Endothelial cell of umbilical vein (primary cell): ENCODE data around the gene ZNF668. TPM values are rescaled to one million over a fixed set of nuclear protein-coding genes. Genes with fewer than 3 reads are reported as not detected.

Experiments used
- BruUV-seq: library from RNA; stranded (reverse); fragments of 400-500 nt; replicated peaks from 2 replicates; lab custom pipeline; 2021; lab: Mats Ljungman, UMichigan
- CTCF ChIA-PET: fragments of 300-600, 350-600 bp; sonication (Branson Sonifier 250); formaldehyde crosslinking; loops from one replicate; lab custom pipeline; 2021; ENCODE audit warnings: antibody characterized with exemption, inconsistent platforms; lab: Charles Lee
- POLR2A ChIA-PET: fragments of 300-600, 350-600 bp; sonication (Branson Sonifier 250); formaldehyde crosslinking; loops from one replicate; lab custom pipeline; 2021; ENCODE audit warnings: antibody characterized with exemption, inconsistent platforms; lab: Charles Lee
- DNase-seq: peaks from one replicate; pipeline ENCODE4 v3.0.0-alpha.2; 2011; ENCODE audit warnings: low read depth, low spot score
- FAIRE-seq: peaks from 2 replicates; lab custom pipeline; 2011; peaks lifted over from hg19 to GRCh38; lab: Jason Lieb, UNC
- H2AFZ ChIP-seq: 2 replicates; pipeline ENCODE4 v1.6.0; 2012; ENCODE audit warnings: low read depth, low read length, control low read depth, inconsistent platforms
- H3K27ac ChIP-seq: 2 replicates; pipeline ENCODE4 v1.5.1; 2011; ENCODE audit warnings: low read depth, mild to moderate bottlenecking, control low read depth, low read length, moderate library complexity; ENCODE audit not compliant: insufficient read depth
- H3K27me3 ChIP-seq, 2 experiments: 2 replicates each; pipeline versions ENCODE4 v1.6.0 to v1.6.1; 2011; ENCODE audit warnings: low read length in 2 of 2, mixed read lengths in 1 of 2; ENCODE audit not compliant: control insufficient read depth in 2 of 2, insufficient read depth in 2 of 2
- H3K36me3 ChIP-seq, 2 experiments: 2 replicates in 1 of 2; 3 replicates in 1 of 2; pipeline ENCODE4 v1.5.1; 2011; ENCODE audit warnings: low read length in 2 of 2, mild to moderate bottlenecking in 1 of 2, moderate library complexity in 1 of 2; ENCODE audit not compliant: control insufficient read depth in 2 of 2, insufficient read depth in 2 of 2; ENCODE audit errors: extremely low read depth in 1 of 2
- H3K4me1 ChIP-seq: 3 replicates; pipeline ENCODE4 v1.5.1; 2011; ENCODE audit warnings: mild to moderate bottlenecking, low read length; ENCODE audit not compliant: control insufficient read depth, insufficient read depth; ENCODE audit errors: extremely low read depth
- H3K4me2 ChIP-seq: 2 replicates; pipeline ENCODE4 v1.6.1; 2011; ENCODE audit warnings: low read length, control low read depth, mixed read lengths; ENCODE audit not compliant: insufficient read depth
- H3K4me3 ChIP-seq, 3 experiments: fragments of 200-600 bp in 1 of 3; sonication (generic), shearing (Covaris generic) in 1 of 3; replicated peaks in 1 of 3; 2 replicates each; pipeline ENCODE4 v1.5.1; 2011 to 2016; ENCODE audit warnings: control low read depth in 3 of 3, low read length in 3 of 3, mild to moderate bottlenecking in 2 of 3, inconsistent platforms in 1 of 3, low read depth in 1 of 3, moderate library complexity in 1 of 3; ENCODE audit not compliant: insufficient read depth in 1 of 3
- H3K79me2 ChIP-seq: 2 replicates; pipeline ENCODE4 v1.6.0; 2012; ENCODE audit warnings: low read length, inconsistent platforms; ENCODE audit not compliant: control insufficient read depth, insufficient read depth
- H3K9ac ChIP-seq: replicated peaks from 2 replicates; pipeline ENCODE3; 2011; ENCODE audit warnings: low read length, control low read depth; ENCODE audit not compliant: insufficient read depth; ENCODE audit errors: extremely low read depth
- H3K9me1 ChIP-seq: replicated peaks from 3 replicates; pipeline ENCODE4 v1.6.0; 2011; ENCODE audit warnings: mild to moderate bottlenecking, low read length; ENCODE audit not compliant: control insufficient read depth, insufficient read depth; ENCODE audit errors: extremely low read depth
- H3K9me3 ChIP-seq: replicated peaks from 2 replicates; pipeline ENCODE4 v1.5.1; 2012; ENCODE audit warnings: low read length, inconsistent platforms; ENCODE audit not compliant: control insufficient read depth, insufficient read depth
- H4K20me1 ChIP-seq: replicated peaks from 2 replicates; pipeline ENCODE3; 2011; ENCODE audit warnings: mild to moderate bottlenecking, low read length; ENCODE audit not compliant: control insufficient read depth, insufficient read depth; ENCODE audit errors: extremely low read depth
- FOS ChIP-seq: IDR thresholded peaks from 2 replicates; pipeline ENCODE4 v1.6.1; 2011; ENCODE audit warnings: mild to moderate bottlenecking, low read length, moderate library complexity, borderline replicate concordance; ENCODE audit not compliant: insufficient read depth
- POLR2A ChIP-seq: IDR thresholded peaks from 2 replicates; pipeline ENCODE4 v1.6.1; 2012; ENCODE audit warnings: low read depth, mild to moderate bottlenecking, control low read depth, low read length
- POLR2AphosphoS5 ChIP-seq: IDR thresholded peaks from 2 replicates; pipeline ENCODE4 v1.6.1; 2012; ENCODE audit warnings: low read depth, mild to moderate bottlenecking, control low read depth, low read length, moderate library complexity; ENCODE audit not compliant: insufficient read depth
- dilution Hi-C: fragments of 300-500 bp; cut with MboI; formaldehyde crosslinking; loops from one replicate; pipeline ENCODE4 v1.15.0; 2019; ENCODE audit warnings: low sequenced_read_pairs; ENCODE audit not compliant: extremely low pct_ligation_motif_present
- intact Hi-C: fragments of 100-400 bp; cut with micrococcal nuclease; formaldehyde crosslinking; loops from one replicate; pipeline ENCODE4 v1.10.0; 2022
- polyA plus RNA-seq, 4 experiments: library from polyadenylated mRNA; depleted of rRNA in 3 of 4; stranded (reverse) in 3 of 4; unstranded in 1 of 4; fragments of >200 nt; gene quantifications; 2 replicates each; pipeline versions ENCODE4 v1.2.1 to v1.2.3, GENCODE V29; 2011 to 2012; ENCODE audit warnings: missing spikeins in 1 of 4
- total RNA-seq: library from RNA; stranded (reverse); gene quantifications from 2 replicates; pipeline ENCODE4 v1.2.3, GENCODE V29; 2021
- TF ChIP-seq, protein P1 (sequence below): IDR thresholded peaks from 2 replicates; pipeline ENCODE4 v1.6.1; 2011; ENCODE audit not compliant: insufficient read depth, insufficient read length

The ZNF668 gene
- total and polyA plus RNA-seq, 2 donors (not counting 3 experiments of a cell fraction or from before 2014, with no cell fraction given): 11.8 to 13.3 TPM

DNA sequence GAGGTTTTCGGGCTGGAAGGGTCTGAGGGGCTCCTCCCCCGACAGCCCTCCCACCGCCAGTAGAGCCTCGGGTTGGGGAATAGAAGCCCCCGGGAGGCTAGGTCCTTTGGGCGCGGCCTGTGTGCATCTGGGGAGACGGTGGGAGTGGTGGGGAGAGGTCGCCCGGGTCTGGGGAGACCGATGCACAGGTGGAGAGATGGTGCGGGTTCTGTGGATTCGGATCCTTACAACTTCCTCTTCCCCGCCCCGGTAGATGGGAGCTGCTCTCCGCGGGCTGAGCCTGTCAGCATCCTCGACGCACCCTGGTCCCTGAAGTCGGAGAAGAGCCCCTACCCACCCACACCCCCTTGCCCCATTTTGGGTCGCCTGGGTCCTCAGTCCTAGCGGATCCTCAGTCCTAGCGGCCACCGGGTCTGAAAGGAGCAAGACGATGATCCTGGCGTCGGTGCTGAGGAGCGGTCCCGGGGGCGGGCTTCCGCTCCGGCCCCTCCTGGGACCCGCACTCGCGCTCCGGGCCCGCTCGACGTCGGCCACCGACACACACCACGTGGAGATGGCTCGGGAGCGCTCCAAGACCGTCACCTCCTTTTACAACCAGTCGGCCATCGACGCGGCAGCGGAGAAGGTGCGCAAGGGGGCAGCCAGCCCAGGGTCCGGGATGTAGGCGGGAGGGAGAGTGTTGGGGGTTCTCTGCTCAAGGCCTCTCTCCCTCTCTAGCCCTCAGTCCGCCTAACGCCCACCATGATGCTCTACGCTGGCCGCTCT, 34.9 kb upstream of the ZNF668 start:
- DNase-seq (no peak), FAIRE-seq (no peak)
- peaks cover 11% of the 10 kb centered on the region for H3K79me2 ChIP-seq
- peak overlapping the region; percentile 100 for H2AFZ ChIP-seq
- ChIA-PET CTCF (interaction anchor here (1.7 kb wide), 1 partner anchor 33 kb away, joined by 5 read pairs; no protein-coding TSS in a partner anchor), POLR2A (no interaction called here)
- dilution Hi-C loops (no loop called here), intact Hi-C loops (loop anchor here (2.0 to 5.0 kb wide), 3 partner anchors 14 to 72 kb away; partner anchors contain the start of genes FUS and VKORC1)
- H3K9ac ChIP-seq: peak overlapping the region; percentile 66
- no peaks in the 10 kb centered on the region for H3K9me3 ChIP-seq
- peaks cover 12% of the 10 kb centered on the region for H3K4me1 ChIP-seq
- H3K36me3 ChIP-seq: peaks cover 10 to 31% of the 10 kb centered on the region in 2 experiments
- H3K9me1 ChIP-seq: no peaks in the 10 kb centered on the region
- peak overlapping the region; percentile 53 for H3K27ac ChIP-seq
- TF ChIP-seq POLR2A (no peak), FOS (no peak)
- TF ChIP-seq, protein P1, sequence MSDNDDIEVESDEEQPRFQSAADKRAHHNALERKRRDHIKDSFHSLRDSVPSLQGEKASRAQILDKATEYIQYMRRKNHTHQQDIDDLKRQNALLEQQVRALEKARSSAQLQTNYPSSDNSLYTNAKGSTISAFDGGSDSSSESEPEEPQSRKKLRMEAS: no peak
- H3K27me3 ChIP-seq: no peaks in the 10 kb centered on the region
- H3K4me3 ChIP-seq: peak overlapping the region; percentile 63 to 98 (median 66)
- TSS peak; percentile 52 for BruUV-seq
- peak overlapping the region; percentile 95 for H3K4me2 ChIP-seq
- H4K20me1 ChIP-seq: no peaks in the 10 kb centered on the region

DNA sequence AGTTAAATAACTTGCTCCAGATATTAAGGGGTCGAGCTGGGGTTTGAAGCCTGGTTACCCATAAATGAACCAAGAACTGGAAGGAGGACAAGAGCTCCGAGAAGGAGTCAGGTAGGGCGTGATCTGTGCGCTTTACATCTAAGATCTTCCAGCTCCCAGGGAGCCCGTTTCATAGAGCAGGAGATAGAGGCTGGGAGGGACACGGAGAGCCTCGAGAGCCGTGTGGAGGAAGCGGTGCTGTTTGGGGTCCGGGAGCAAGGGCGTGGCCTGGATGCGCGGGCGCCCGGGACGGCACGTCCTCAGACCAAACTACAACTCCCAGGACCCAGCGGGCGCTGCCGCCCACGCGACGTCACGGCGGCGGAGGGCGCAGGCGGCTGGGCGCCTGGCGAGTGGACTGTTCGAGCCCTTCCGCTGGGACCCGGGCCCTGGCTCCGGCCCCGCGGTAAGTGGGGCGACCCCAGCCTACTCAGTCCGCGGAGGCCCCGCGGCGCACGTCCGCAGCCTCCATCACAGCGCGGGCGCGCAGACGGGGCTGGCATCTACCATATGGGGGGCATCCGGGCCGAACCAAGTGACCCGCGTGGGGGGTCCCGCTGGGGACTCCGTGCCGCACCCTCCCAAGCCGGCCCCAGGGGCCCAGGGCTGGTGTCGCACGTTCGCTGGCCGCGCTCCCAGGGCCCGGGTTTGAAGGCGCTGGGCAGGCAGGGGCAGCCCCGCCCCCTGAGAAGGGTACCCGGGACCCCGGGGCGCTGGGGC, 34.2 kb upstream of the ZNF668 start, which contains the start of gene BCKDK:
TSS of gene BCKDK (plus strand) at position 352 of the 759 bp plus-strand sequence. CDS start 838 bp downstream, outside the sequence.
- Histone ChIP-seq H3K4me2 (peak within 1 kb of the TSS; percentile 95), H4K20me1 (no peaks in the 10 kb centered on the region), H3K9me3 (no peaks in the 10 kb centered on the region), H3K4me1 (peaks cover 12% of the 10 kb centered on the region), H3K27me3 (no peaks in the 10 kb centered on the region), H3K9me1 (no peaks in the 10 kb centered on the region), H3K27ac (peak within 1 kb of the TSS; percentile 53), H2AFZ (peak within 1 kb of the TSS; percentile 100), H3K9ac (peak within 1 kb of the TSS; percentile 66), H3K36me3 (peaks cover 10 to 31% of the 10 kb centered on the region in 2 experiments), H3K79me2 (peaks cover 11% of the 10 kb centered on the region), H3K4me3 (peak within 1 kb of the TSS; percentile 63 to 98 (median 66))
- TF ChIP-seq POLR2AphosphoS5 (peak; percentile 89), POLR2A (peak; percentile 72), FOS (no peak)
- DNase-seq (peak; percentile 65), FAIRE-seq (peak; percentile 93)
- dilution Hi-C loops (no loop called here), intact Hi-C loops (loop anchor here (2.0 to 5.0 kb wide), 3 partner anchors 13 to 73 kb away; partner anchors contain the start of genes FUS and VKORC1)
- no TSS peak for BruUV-seq
- ChIA-PET CTCF (no interaction called here), POLR2A (no interaction called here)
